ENCODE measurements around the gene H6PD.
A peak's percentile ranks its signal among the peaks of the same experiment; 100 is the strongest.

H6PD gene

GRCh38 chr1:9270290-9270883 lies 35.8 kb downstream of the H6PD start:
- Histone ChIP-seq H3K4ac (ENCODE audit: low read depth in 1 of 2, low read length in 2 of 2) (no peak overlapping the region), H2BK15ac (ENCODE audit: low read depth, poor library complexity, severe bottlenecking) (no peak overlapping the region), H4K91ac (ENCODE audit: low read length) (no peak overlapping the region), H3K18ac (ENCODE audit: low read depth in 1 of 2, low read length in 2 of 2) (peak overlapping the region in 1 of 2 experiments; percentile 25), H3K27ac (ENCODE audit: low read length, poor library complexity, severe bottlenecking) (no peak overlapping the region), H3K79me1 (replicated peaks; ENCODE audit: low read length, poor library complexity, severe bottlenecking) (peaks cover 7% of the 10 kb centered on the region), H3K14ac (ENCODE audit: low read length in 2 of 2) (no peak overlapping the region), H3K36me3 (ENCODE audit: control insufficient read depth in 1 of 2, insufficient read depth in 2 of 2, low read depth in 1 of 2, low read length in 2 of 2) (peaks cover 12 to 35% of the 10 kb centered on the region in 2 experiments), H2AK5ac (ENCODE audit: low read length, severe bottlenecking) (peak overlapping the region; percentile 27), H2BK120ac (ENCODE audit: low read depth, low read length) (no peak overlapping the region), H4K8ac (ENCODE audit: low read length) (no peak overlapping the region), H3K27me3 (ENCODE audit: control insufficient read depth in 1 of 2, insufficient read depth in 1 of 2, low read length in 2 of 2) (no peaks in the 10 kb centered on the region), H3K9me3 (ENCODE audit: control insufficient read depth, low read length) (no peaks in the 10 kb centered on the region), H3K9ac (ENCODE audit: low read length) (peak overlapping the region; percentile 26), H2BK5ac (ENCODE audit: low read depth, low read length, poor library complexity, severe bottlenecking) (no peak overlapping the region), H3K4me1 (ENCODE audit: control insufficient read depth, insufficient read depth, low read depth, low read length) (peaks cover 29% of the 10 kb centered on the region), H2AFZ (ENCODE audit: low read depth, low read length) (no peak overlapping the region), H3K4me3 (ENCODE audit: insufficient read depth in 1 of 2, low read depth in 1 of 2, low read length in 2 of 2) (no peak overlapping the region), H3K23ac (ENCODE audit: low read length in 2 of 2) (no peak overlapping the region), H2BK12ac (ENCODE audit: low read length in 2 of 2) (peak overlapping the region in 1 of 2 experiments; percentile 15), H3K4me2 (ENCODE audit: low read length, poor library complexity, severe bottlenecking) (no peak overlapping the region)
- no peak for DNase-seq
- WGBS = 84% methylated on average over 15 of the region's 15 CpGs

GRCh38 chr1:9271283-9271682 lies 36.7 kb downstream of the H6PD start:
- H4K91ac ChIP-seq (ENCODE audit: low read length) = no peak overlapping the region
- DNase-seq = peak; percentile 72
- no peak overlapping the region for H2BK15ac ChIP-seq (ENCODE audit: low read depth, poor library complexity, severe bottlenecking)
- H2AK5ac ChIP-seq (ENCODE audit: low read length, severe bottlenecking) = peak overlapping the region; percentile 37
- H3K23ac ChIP-seq (ENCODE audit: low read length in 2 of 2) = no peak overlapping the region
- peaks cover 35% of the 10 kb centered on the region for H3K4me1 ChIP-seq (ENCODE audit: control insufficient read depth, insufficient read depth, low read depth, low read length)
- no peak overlapping the region for H4K8ac ChIP-seq (ENCODE audit: low read length)
- no peak overlapping the region for H2BK5ac ChIP-seq (ENCODE audit: low read depth, low read length, poor library complexity, severe bottlenecking)
- peaks cover 12 to 26% of the 10 kb centered on the region in 2 experiments for H3K36me3 ChIP-seq (ENCODE audit: control insufficient read depth in 1 of 2, insufficient read depth in 2 of 2, low read depth in 1 of 2, low read length in 2 of 2)
- H3K4me3 ChIP-seq (ENCODE audit: insufficient read depth in 1 of 2, low read depth in 1 of 2, low read length in 2 of 2) = no peak overlapping the region
- no peak overlapping the region for H3K4ac ChIP-seq (ENCODE audit: low read depth in 1 of 2, low read length in 2 of 2)
- H3K9me3 ChIP-seq (ENCODE audit: control insufficient read depth, low read length) = no peaks in the 10 kb centered on the region
- H2BK120ac ChIP-seq (ENCODE audit: low read depth, low read length) = no peak overlapping the region
- no peak overlapping the region for H2AFZ ChIP-seq (ENCODE audit: low read depth, low read length)
- 64% methylated on average over 7 of the region's 11 CpGs for WGBS
- no peak overlapping the region for H3K27ac ChIP-seq (ENCODE audit: low read length, poor library complexity, severe bottlenecking)
- H2BK12ac ChIP-seq (ENCODE audit: low read length in 2 of 2) = no peak overlapping the region
- no peak overlapping the region for H3K4me2 ChIP-seq (ENCODE audit: low read length, poor library complexity, severe bottlenecking)
- peaks cover 7% of the 10 kb centered on the region for H3K79me1 ChIP-seq (replicated peaks; ENCODE audit: low read length, poor library complexity, severe bottlenecking)
- H3K14ac ChIP-seq (ENCODE audit: low read length in 2 of 2) = no peak overlapping the region
- H3K27me3 ChIP-seq (ENCODE audit: control insufficient read depth in 1 of 2, insufficient read depth in 1 of 2, low read length in 2 of 2) = no peaks in the 10 kb centered on the region
- H3K18ac ChIP-seq (ENCODE audit: low read depth in 1 of 2, low read length in 2 of 2) = peak overlapping the region in 1 of 2 experiments; percentile 57
- peak overlapping the region; percentile 26 for H3K9ac ChIP-seq (ENCODE audit: low read length)

DNA sequence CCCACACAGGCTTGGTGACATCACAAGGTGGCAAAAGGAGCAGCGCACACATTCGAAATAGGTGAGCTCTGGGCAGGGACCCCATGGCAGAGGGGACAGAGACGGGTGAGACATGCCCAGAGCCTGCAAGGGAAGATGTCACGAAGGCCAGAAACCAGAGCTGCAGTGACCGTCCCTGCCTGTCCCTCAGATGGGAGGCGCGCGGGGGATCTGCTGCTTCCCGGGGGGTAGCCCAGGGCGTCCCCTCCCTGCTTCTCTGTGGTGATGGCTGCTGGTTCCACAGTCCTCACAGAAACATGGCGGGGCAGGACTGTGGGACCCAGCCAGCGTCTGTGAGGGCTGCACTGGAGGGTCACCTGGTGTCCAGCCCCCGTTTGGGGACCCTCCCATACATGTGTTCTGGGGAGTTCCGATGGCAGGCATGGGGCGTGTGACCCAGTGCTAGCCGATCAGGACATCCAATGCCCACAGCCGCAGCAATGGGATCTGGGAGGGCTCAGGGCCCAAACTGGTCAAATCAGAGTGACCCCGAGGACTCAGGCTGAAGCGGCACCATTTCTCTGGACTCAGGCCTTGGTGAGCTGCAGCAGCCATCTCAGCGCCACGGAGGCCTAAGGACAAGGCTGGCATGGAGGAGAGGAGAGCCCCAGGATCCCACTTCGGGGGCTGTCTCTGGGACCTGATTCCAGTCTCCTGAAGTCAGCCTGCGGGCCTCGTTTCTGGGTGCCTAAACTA lies 37.5 kb downstream of the H6PD start:
- H4K8ac ChIP-seq (ENCODE audit: low read length) = no peak overlapping the region
- H3K27me3 ChIP-seq (ENCODE audit: control insufficient read depth in 1 of 2, insufficient read depth in 1 of 2, low read length in 2 of 2) = no peaks in the 10 kb centered on the region
- H4K91ac ChIP-seq (ENCODE audit: low read length) = no peak overlapping the region
- no peak overlapping the region for H3K27ac ChIP-seq (ENCODE audit: low read length, poor library complexity, severe bottlenecking)
- no peak overlapping the region for H3K9ac ChIP-seq (ENCODE audit: low read length)
- H3K14ac ChIP-seq (ENCODE audit: low read length in 2 of 2) = peak overlapping the region in 1 of 2 experiments; percentile 44
- no peak overlapping the region for H3K4ac ChIP-seq (ENCODE audit: low read depth in 1 of 2, low read length in 2 of 2)
- H3K79me1 ChIP-seq (replicated peaks; ENCODE audit: low read length, poor library complexity, severe bottlenecking) = peaks cover 7% of the 10 kb centered on the region
- H2BK15ac ChIP-seq (ENCODE audit: low read depth, poor library complexity, severe bottlenecking) = no peak overlapping the region
- H2AK5ac ChIP-seq (ENCODE audit: low read length, severe bottlenecking) = no peak overlapping the region
- DNase-seq = no peak
- H3K4me1 ChIP-seq (ENCODE audit: control insufficient read depth, insufficient read depth, low read depth, low read length) = peaks cover 35% of the 10 kb centered on the region
- H3K23ac ChIP-seq (ENCODE audit: low read length in 2 of 2) = no peak overlapping the region
- H2BK120ac ChIP-seq (ENCODE audit: low read depth, low read length) = no peak overlapping the region
- H2BK12ac ChIP-seq (ENCODE audit: low read length in 2 of 2) = no peak overlapping the region
- WGBS = 91% methylated on average over 24 of the region's 24 CpGs
- peaks cover 12 to 23% of the 10 kb centered on the region in 2 experiments for H3K36me3 ChIP-seq (ENCODE audit: control insufficient read depth in 1 of 2, insufficient read depth in 2 of 2, low read depth in 1 of 2, low read length in 2 of 2)
- no peak overlapping the region for H3K4me2 ChIP-seq (ENCODE audit: low read length, poor library complexity, severe bottlenecking)
- H3K9me3 ChIP-seq (ENCODE audit: control insufficient read depth, low read length) = no peaks in the 10 kb centered on the region
- no peak overlapping the region for H3K4me3 ChIP-seq (ENCODE audit: insufficient read depth in 1 of 2, low read depth in 1 of 2, low read length in 2 of 2)
- H3K18ac ChIP-seq (ENCODE audit: low read depth in 1 of 2, low read length in 2 of 2) = no peak overlapping the region
- H2BK5ac ChIP-seq (ENCODE audit: low read depth, low read length, poor library complexity, severe bottlenecking) = no peak overlapping the region
- H2AFZ ChIP-seq (ENCODE audit: low read depth, low read length) = no peak overlapping the region

GRCh38 chr1:9273177-9273576 lies 38.6 kb downstream of the H6PD start:
- Histone ChIP-seq H3K18ac (ENCODE audit: low read depth in 1 of 2, low read length in 2 of 2) (peak overlapping the region in 1 of 2 experiments; percentile 31), H3K14ac (ENCODE audit: low read length in 2 of 2) (no peak overlapping the region), H3K27me3 (ENCODE audit: control insufficient read depth in 1 of 2, insufficient read depth in 1 of 2, low read length in 2 of 2) (no peaks in the 10 kb centered on the region), H3K4me3 (ENCODE audit: insufficient read depth in 1 of 2, low read depth in 1 of 2, low read length in 2 of 2) (no peak overlapping the region), H2BK15ac (ENCODE audit: low read depth, poor library complexity, severe bottlenecking) (no peak overlapping the region), H2AK5ac (ENCODE audit: low read length, severe bottlenecking) (peak overlapping the region; percentile 40), H3K9ac (ENCODE audit: low read length) (no peak overlapping the region), H3K4me2 (ENCODE audit: low read length, poor library complexity, severe bottlenecking) (no peak overlapping the region), H3K23ac (ENCODE audit: low read length in 2 of 2) (no peak overlapping the region), H4K8ac (ENCODE audit: low read length) (no peak overlapping the region), H2BK120ac (ENCODE audit: low read depth, low read length) (no peak overlapping the region), H3K36me3 (ENCODE audit: control insufficient read depth in 1 of 2, insufficient read depth in 2 of 2, low read depth in 1 of 2, low read length in 2 of 2) (peaks cover 12 to 19% of the 10 kb centered on the region in 2 experiments), H3K79me1 (replicated peaks; ENCODE audit: low read length, poor library complexity, severe bottlenecking) (peaks cover 7% of the 10 kb centered on the region), H3K27ac (ENCODE audit: low read length, poor library complexity, severe bottlenecking) (no peak overlapping the region), H2BK12ac (ENCODE audit: low read length in 2 of 2) (peak overlapping the region in 1 of 2 experiments; percentile 33), H3K9me3 (ENCODE audit: control insufficient read depth, low read length) (no peaks in the 10 kb centered on the region), H3K4ac (ENCODE audit: low read depth in 1 of 2, low read length in 2 of 2) (no peak overlapping the region), H3K4me1 (ENCODE audit: control insufficient read depth, insufficient read depth, low read depth, low read length) (peaks cover 35% of the 10 kb centered on the region), H4K91ac (ENCODE audit: low read length) (no peak overlapping the region), H2BK5ac (ENCODE audit: low read depth, low read length, poor library complexity, severe bottlenecking) (no peak overlapping the region), H2AFZ (ENCODE audit: low read depth, low read length) (no peak overlapping the region)
- no peak for DNase-seq
- 86% methylated on average over 11 of the region's 11 CpGs for WGBS
